GM12875 (cell line): ENCODE data around the gene RHOF.

ENCODE experiments used
- H3K4me3 ChIP-seq: one replicate; pipeline ENCODE4 v1.5.1; 2011; ENCODE audit warnings: low read depth, low read length, control low read depth
- TF ChIP-seq, protein P1 (sequence below): IDR thresholded peaks from 2 replicates; pipeline ENCODE4 v1.5.1; 2011; ENCODE audit warnings: low read depth, mild to moderate bottlenecking, control low read depth, inconsistent platforms, low read length, moderate library complexity, borderline replicate concordance; ENCODE audit not compliant: insufficient read depth

The RHOF gene

DNA sequence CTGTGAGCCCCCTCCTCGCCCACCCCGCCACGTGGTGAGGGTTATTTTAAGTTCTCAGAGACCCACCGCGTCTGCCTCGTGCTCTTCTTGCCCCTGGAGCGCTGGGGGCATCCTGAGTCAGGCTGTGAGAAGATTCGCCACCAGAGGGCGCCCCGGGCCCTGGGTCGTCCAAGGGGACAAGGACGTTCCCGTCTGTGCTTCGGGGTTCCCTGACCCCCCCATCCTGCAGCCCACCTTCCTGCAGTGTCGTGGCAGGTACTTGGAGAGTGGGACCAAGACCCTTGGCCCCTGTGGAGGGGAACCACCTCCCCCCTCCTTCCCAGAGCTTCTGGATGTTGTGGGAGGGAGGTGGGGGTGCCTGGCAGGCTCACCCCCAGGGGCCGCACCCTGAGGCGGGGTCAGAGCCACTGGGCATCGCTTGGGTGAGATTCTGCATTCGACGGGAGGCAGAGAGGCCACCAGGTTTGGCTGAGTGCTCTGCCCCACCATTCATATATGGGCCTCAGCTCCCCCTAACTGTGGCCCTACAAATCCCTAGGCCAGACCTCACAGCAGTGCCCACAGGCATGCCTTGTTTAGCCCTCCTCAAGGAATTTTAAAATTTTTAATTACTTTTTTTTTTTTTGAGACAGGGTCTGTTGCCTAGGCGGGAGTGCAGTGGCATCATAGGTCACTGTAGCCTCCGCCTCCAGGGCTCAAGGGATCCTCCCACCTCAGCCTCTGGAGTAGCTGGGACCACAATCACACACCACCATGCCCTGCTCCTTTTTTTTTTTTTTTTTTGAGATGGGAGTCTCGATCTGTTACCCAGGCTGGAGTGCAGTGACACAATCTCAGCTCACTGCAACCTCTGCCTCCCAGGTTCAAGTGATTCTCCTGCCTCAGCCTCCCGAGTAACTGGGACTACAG lies 17.0 kb downstream of the RHOF start:
- no peak overlapping the region for H3K4me3 ChIP-seq
- TF ChIP-seq, protein P1, sequence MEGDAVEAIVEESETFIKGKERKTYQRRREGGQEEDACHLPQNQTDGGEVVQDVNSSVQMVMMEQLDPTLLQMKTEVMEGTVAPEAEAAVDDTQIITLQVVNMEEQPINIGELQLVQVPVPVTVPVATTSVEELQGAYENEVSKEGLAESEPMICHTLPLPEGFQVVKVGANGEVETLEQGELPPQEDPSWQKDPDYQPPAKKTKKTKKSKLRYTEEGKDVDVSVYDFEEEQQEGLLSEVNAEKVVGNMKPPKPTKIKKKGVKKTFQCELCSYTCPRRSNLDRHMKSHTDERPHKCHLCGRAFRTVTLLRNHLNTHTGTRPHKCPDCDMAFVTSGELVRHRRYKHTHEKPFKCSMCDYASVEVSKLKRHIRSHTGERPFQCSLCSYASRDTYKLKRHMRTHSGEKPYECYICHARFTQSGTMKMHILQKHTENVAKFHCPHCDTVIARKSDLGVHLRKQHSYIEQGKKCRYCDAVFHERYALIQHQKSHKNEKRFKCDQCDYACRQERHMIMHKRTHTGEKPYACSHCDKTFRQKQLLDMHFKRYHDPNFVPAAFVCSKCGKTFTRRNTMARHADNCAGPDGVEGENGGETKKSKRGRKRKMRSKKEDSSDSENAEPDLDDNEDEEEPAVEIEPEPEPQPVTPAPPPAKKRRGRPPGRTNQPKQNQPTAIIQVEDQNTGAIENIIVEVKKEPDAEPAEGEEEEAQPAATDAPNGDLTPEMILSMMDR: peak; percentile 92

DNA sequence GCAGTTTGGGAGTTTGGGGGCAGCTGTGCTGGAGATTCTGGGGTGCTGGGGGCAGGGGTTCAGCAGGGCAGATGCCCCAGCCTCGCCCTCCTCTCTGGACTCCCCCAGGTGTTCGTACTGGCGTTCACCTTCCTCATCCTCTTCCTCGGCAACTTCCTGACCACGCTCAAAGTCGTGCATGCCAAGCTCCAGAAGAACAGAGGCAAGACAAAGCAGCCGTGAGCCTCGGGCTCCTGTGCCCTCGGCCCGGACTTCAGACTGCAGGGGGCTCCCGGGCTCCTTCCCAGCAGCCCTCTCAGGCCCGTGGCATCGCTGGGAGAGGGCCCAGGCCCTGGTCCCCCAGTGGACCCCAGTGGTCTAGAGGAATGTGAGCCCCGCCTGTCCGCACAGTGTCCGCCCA lies 18.0 kb downstream of the RHOF start:
- H3K4me3 ChIP-seq: no peak overlapping the region
- TF ChIP-seq, protein P1: no peak

DNA sequence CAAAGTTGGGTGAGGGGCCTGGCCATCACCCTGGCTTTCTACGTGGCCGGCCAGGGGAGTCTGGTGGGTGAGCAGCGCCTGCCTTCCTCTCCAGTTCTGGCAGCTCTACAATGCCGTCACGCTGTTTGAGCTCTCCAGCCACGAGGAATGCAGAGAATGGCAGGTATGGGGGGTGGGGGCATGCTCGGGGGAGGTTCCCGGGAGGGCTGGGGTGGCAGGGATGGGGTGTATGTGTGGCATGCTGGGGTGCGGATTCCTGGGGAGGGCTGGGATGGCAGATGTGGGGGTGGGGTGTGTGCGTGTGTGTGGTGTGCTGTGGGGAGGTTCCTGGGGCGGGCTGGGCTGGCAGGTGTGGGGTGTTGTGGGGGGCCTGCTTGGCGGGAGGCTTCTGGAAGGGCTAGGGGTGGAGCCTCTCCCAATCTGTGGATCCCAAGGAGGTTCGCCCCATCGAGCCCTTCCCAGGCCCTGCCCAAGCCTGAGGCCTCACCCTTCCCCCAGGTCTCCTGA lies 18.5 kb downstream of the RHOF start:
- TF ChIP-seq, protein P1: no peak

DNA sequence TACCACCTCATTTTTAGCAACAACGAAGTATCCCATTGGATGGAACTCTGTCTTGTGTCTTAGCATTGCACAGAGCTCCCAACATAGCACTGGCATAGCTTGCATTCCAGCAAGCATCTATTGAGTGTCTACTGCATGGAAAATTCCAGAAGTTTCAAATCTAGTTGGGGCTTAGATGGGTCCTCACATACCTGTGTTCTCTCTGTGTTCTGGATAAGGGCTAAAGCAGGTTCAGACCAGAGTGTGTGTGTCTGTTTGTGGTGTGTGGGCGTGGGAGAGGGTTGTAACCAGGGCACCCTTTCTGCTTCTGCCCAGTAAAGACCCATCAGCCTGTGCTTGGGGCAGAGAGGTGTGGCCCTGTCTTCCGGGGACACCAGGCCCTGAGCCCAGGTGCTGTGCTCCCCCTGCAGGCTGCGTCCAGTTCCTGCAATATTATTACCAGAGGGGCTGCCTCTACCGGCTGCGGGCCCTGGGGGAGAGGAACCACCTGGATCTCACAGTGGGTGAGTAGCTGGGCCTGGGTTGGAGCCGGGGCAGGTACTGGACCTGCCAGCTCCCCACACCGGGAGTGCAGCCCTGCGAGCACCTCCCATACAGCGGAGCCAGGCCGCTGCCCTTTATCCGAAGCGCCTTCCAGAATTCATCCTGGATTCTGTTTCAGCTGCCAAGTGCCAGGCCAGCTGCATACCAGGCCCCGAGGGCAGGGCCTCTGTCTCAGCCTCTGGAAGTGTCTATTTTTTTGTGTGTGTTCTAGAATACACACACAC lies 20.3 kb downstream of the RHOF start:
- H3K4me3 ChIP-seq: no peak overlapping the region
- TF ChIP-seq, protein P1: peak; percentile 92

More for the DNA sequence above, 18.5 kb downstream of the RHOF start:
- H3K4me3 ChIP-seq: no peak overlapping the region

DNA sequence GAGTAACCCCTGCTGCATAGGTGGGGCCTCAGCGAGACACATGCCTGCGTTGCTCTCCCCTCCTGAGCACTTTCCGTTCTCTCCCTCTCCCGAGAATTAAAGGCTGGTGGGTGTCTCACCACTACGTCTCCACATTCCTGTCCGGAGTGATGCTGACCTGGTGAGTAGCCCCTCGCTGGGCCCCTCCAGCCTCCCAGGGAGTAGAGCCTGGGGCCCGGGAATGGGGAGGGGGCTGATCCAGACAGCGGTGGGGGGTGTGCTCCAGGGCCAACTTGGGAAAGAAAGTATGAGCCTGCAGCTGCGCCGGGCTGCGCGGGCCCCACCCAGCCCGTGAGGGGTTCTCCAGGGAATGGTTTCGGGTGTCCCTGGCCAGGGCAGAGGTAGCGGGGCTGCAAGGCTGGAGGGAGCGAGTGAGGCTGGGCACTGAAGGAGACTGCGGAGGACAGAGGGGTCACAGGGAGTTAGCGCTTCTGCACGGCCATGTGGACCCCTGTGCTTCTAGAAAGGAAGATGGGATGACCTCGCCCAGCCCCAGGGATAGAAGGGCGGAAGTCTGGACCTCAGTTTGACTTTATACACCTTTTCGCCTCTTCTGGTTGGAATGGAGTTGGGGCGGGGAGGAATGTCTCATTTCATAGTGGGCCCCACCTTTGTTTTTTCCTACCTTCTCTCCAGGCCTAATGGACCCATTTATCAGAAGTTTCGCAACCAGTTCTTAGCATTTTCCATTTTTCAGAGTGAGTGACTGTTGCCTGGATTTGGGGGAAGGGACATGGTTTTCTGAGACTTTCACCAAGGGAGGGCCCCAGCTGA lies 22.5 kb downstream of the RHOF start:
- TF ChIP-seq, protein P1: no peak

DNA sequence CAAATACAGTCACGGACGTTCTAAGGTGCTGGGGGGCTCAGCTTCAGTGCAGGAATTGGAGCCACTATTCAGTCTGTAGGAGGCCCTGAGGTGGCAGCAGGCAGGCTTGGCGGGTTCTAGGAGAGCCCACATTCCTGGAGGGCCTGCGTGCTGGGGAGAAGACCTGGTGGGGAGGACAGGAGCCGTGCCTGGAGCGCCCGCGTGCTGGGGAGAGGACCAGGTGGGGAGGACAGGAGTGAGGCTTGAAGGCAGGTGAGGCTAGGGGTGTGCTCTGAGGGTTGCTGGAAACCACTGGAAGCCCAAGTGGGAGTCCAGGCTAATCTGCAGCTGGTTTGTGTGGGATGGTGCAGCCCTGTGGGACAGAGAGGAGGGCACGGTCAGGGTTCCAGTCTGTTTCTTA lies 23.1 kb downstream of the RHOF start:
- TF ChIP-seq, protein P1: no peak
- no peak overlapping the region for H3K4me3 ChIP-seq

More for the DNA sequence above, 22.5 kb downstream of the RHOF start:
- no peak overlapping the region for H3K4me3 ChIP-seq
